ENCODE measurements around the gene GPR75.

DNA sequence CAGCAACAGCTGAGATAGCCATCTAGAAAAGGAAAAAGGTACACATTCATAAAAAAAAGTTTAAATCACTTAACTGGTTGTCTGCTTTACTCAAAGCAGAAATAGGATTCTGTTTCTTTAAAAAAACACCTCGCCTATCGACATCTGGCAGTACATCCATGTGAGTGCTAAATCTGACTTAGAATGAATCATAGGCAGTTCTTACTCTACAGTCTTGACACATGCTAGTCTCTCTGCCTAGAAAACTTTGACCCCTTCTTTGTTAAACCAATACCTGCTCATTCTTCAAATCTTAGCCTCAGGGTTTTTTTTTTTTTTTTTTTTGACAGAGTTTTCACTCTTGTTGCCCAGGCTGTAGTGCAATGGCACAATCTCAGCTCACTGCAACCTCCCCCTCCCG is 37.1 kb upstream of the GPR75 start:
- no peak for TF ChIP-seq ZNF274 (IDR thresholded peaks at IDR 0.05; ENCODE audit: low read depth, low read length)
- TF ChIP-seq SUZ12 (IDR thresholded peaks at IDR 0.05; ENCODE audit: extremely low read depth, insufficient read depth, insufficient read length), result no peak

Data from NT2/D1 (cell line).